Smooth muscle cell (in vitro differentiated cells): Measurements from ENCODE around the gene NELFB. TPM values are rescaled to one million over a fixed set of nuclear protein-coding genes. Genes with fewer than 3 reads are reported as not detected.
A peak's percentile ranks its signal among the peaks of the same experiment; 100 is the strongest.
"Not testable (repeated sequence)": the region's sequence is repeated elsewhere in the genome, so short reads cannot be mapped to it uniquely, and the experiment has no call there.

Experiments used
- DNase-seq: peaks from one replicate; lab custom pipeline; 2025; ENCODE audit not compliant: unreplicated experiment; lab: John Stamatoyannopoulos, UW
- H2AFZ ChIP-seq: fragments of 200-600 bp; sonication (generic); 2 replicates; pipeline ENCODE4 v1.6.0; 2016; ENCODE audit warnings: antibody characterized with exemption, low read depth, mild to moderate bottlenecking
- H3F3A ChIP-seq: fragments of 200-600 bp; sonication (generic); 2 replicates; pipeline ENCODE4 v1.6.0; 2017; ENCODE audit warnings: antibody characterized with exemption, low read depth
- H3K27ac ChIP-seq: fragments of 200-600 bp; sonication (generic); 2 replicates; pipeline ENCODE4 v1.5.1; 2016; ENCODE audit warnings: low read depth, mild to moderate bottlenecking
- H3K27me3 ChIP-seq: fragments of 200-600 bp; sonication (generic); 2 replicates; pipeline ENCODE4 v1.6.1; 2016; ENCODE audit warnings: low read depth, mild to moderate bottlenecking
- H3K36me3 ChIP-seq: fragments of 200-600 bp; sonication (generic); 2 replicates; pipeline ENCODE4 v1.5.1; 2016; ENCODE audit warnings: low read depth
- H3K4me1 ChIP-seq: fragments of 200-600 bp; sonication (generic); 2 replicates; pipeline ENCODE4 v1.5.1; 2016; ENCODE audit warnings: low read depth
- H3K4me2 ChIP-seq: fragments of 200-600 bp; sonication (generic); 2 replicates; pipeline ENCODE4 v1.6.0; 2016; ENCODE audit warnings: mild to moderate bottlenecking
- H3K4me3 ChIP-seq: fragments of 200-600 bp; sonication (generic); 2 replicates; pipeline ENCODE4 v1.5.1; 2016; ENCODE audit warnings: mild to moderate bottlenecking
- H3K79me2 ChIP-seq: fragments of 200-600 bp; sonication (generic); 2 replicates; pipeline ENCODE4 v1.6.0; 2016; ENCODE audit warnings: low read depth, mild to moderate bottlenecking
- H3K9ac ChIP-seq: fragments of 200-600 bp; sonication (generic); 2 replicates; pipeline ENCODE4 v1.6.0; 2016; ENCODE audit warnings: low read depth
- H3K9me3 ChIP-seq: fragments of 200-600 bp; sonication (generic); replicated peaks from 2 replicates; pipeline ENCODE4 v1.5.1; 2016; ENCODE audit warnings: low read depth
- H4K20me1 ChIP-seq: fragments of 200-600 bp; sonication (generic); 2 replicates; pipeline ENCODE4 v1.6.0; 2016; ENCODE audit warnings: low read depth
- WGBS: methylation state at CpG from one replicate; pipeline ENCODE4 v1.1.7; 2016; ENCODE audit warnings: low lambda C conversion rate; 5-methylcytosine and 5-hydroxymethylcytosine counted together
- polyA plus RNA-seq: library from polyadenylated mRNA; unstranded; fragments of >200 nt; fragmentation: Nextera tagmentation; extraction: Ambion mirVana; gene quantifications from 2 replicates; pipeline ENCODE4 v1.2.1, GENCODE V29; 2016
- total RNA-seq: library from RNA; depleted of rRNA; stranded (reverse); fragments of >200 nt; gene quantifications from 2 replicates; pipeline ENCODE4 v1.2.3, GENCODE V29; 2014
- TF ChIP-seq, protein P1 (sequence below): fragments of 200-600 bp; sonication (generic); IDR thresholded peaks from 2 replicates; pipeline ENCODE4 v1.5.1; 2017; ENCODE audit warnings: borderline replicate concordance, mild to moderate bottlenecking, antibody characterized with exemption; ENCODE audit not compliant: insufficient read depth, poor library complexity, severe bottlenecking

Gene NELFB
- total and polyA plus RNA-seq, 2 experiments from 2014 or later, result 23.3 to 60.9 TPM

DNA sequence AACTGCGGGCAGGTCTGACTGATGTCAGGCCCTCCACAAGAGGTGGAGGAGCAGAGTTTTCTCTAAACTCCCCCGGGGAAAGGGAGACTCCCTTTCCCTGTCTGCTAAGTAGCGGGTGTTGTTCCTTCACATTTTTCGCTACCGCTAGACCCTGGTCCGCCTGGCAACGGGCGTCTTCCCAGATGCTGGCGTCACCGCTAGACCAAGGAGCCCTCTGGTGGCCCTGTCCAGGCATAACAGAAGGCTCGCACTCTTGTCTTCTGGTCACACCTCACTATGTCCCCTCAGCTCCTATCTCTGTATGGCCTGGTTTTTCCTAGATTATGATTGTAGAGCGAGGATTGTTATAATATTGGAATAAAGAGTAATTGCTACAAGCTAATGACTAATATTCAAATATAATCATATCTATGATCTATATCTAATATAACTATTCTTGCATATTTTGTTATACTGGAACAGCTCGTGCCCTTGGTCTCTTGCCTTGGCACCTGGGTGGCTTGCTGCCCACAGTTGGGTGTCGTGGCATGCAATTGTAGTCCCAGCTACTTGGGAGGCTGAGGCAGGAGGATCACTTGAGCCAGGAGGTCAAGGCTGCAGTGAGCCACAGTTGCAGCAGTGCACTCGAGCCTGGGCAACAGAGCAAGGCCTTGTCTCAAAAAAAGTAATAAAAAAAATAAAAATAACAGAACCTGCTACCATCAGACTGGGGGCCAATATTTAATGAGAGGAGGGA is 7.2 kb downstream of the NELFB start:
- not testable (repeated sequence) for DNase-seq, H3K9me3 ChIP-seq, H3K79me2 ChIP-seq, H3K36me3 ChIP-seq, H3K9ac ChIP-seq, H3F3A ChIP-seq, H3K27me3 ChIP-seq, H3K4me3 ChIP-seq, H4K20me1 ChIP-seq, H3K27ac ChIP-seq, H3K4me1 ChIP-seq, H2AFZ ChIP-seq, H3K4me2 ChIP-seq
- 41% methylated on average over 15 of the region's 15 CpGs for WGBS
- TF ChIP-seq, protein P1, sequence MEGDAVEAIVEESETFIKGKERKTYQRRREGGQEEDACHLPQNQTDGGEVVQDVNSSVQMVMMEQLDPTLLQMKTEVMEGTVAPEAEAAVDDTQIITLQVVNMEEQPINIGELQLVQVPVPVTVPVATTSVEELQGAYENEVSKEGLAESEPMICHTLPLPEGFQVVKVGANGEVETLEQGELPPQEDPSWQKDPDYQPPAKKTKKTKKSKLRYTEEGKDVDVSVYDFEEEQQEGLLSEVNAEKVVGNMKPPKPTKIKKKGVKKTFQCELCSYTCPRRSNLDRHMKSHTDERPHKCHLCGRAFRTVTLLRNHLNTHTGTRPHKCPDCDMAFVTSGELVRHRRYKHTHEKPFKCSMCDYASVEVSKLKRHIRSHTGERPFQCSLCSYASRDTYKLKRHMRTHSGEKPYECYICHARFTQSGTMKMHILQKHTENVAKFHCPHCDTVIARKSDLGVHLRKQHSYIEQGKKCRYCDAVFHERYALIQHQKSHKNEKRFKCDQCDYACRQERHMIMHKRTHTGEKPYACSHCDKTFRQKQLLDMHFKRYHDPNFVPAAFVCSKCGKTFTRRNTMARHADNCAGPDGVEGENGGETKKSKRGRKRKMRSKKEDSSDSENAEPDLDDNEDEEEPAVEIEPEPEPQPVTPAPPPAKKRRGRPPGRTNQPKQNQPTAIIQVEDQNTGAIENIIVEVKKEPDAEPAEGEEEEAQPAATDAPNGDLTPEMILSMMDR, result peak; percentile 34

DNA sequence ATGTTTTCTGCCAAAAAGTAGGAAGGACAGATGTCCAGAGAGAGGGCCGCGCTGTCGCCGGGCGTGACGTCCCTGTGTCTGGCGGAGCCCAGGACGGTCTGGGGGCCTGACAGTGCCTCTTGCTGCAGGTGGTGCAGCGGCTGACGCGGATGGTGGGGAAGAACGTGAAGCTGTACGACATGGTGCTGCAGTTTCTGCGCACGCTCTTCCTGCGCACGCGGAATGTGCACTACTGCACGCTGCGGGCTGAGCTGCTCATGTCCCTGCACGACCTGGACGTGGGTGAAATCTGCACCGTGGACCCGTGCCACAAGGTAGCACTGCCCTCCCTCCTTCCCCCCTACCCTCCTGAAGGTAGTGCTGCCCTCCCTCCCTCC is 7.8 kb downstream of the NELFB start:
- H3F3A ChIP-seq, result no peaks in the 10 kb centered on the region
- no peaks in the 10 kb centered on the region for H3K36me3 ChIP-seq
- TF ChIP-seq, protein P1, result no peak
- H3K9me3 ChIP-seq, result no peaks in the 10 kb centered on the region
- no peak overlapping the region for H3K27ac ChIP-seq
- no peaks in the 10 kb centered on the region for H3K27me3 ChIP-seq
- peaks cover 4% of the 10 kb centered on the region for H4K20me1 ChIP-seq
- WGBS, result 93% methylated on average over 20 of the region's 24 CpGs
- DNase-seq, result no peak
- H3K4me3 ChIP-seq, result no peak overlapping the region
- no peaks in the 10 kb centered on the region for H3K79me2 ChIP-seq
- no peak overlapping the region for H3K9ac ChIP-seq
- no peak overlapping the region for H2AFZ ChIP-seq
- no peaks in the 10 kb centered on the region for H3K4me1 ChIP-seq
- H3K4me2 ChIP-seq, result no peak overlapping the region

DNA sequence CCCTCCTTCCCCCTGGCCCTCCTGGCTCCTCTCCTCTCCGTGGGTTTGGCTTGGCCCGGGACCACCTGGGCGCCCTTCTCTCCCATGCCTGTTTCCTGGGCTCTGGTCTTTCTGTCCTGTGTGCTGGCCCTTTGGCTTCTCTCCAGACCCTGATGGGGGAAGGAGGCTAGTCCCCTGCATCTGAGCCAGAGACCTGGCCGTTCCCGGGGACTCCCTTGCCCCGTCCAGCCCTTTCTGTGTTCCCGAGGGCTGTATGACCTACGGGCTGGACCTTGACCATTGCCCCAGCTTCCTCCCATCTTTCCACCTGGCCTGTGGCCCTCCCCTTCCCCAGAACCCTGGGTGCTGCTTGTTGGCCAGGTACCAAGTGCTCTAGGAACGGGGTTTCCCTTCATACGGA is 8.4 kb downstream of the NELFB start:
- H3K9ac ChIP-seq, result no peak overlapping the region
- H2AFZ ChIP-seq, result no peak overlapping the region
- DNase-seq, result no peak
- H3K9me3 ChIP-seq, result no peaks in the 10 kb centered on the region
- WGBS, result 98% methylated on average over 8 of the region's 10 CpGs
- no peaks in the 10 kb centered on the region for H3K79me2 ChIP-seq
- H3K4me3 ChIP-seq, result no peak overlapping the region
- no peaks in the 10 kb centered on the region for H3K27me3 ChIP-seq
- H3F3A ChIP-seq, result no peaks in the 10 kb centered on the region
- H3K27ac ChIP-seq, result no peak overlapping the region
- TF ChIP-seq, protein P1, result no peak
- H3K4me1 ChIP-seq, result no peaks in the 10 kb centered on the region
- no peaks in the 10 kb centered on the region for H3K36me3 ChIP-seq
- H3K4me2 ChIP-seq, result no peak overlapping the region
- H4K20me1 ChIP-seq, result peaks cover 4% of the 10 kb centered on the region

DNA sequence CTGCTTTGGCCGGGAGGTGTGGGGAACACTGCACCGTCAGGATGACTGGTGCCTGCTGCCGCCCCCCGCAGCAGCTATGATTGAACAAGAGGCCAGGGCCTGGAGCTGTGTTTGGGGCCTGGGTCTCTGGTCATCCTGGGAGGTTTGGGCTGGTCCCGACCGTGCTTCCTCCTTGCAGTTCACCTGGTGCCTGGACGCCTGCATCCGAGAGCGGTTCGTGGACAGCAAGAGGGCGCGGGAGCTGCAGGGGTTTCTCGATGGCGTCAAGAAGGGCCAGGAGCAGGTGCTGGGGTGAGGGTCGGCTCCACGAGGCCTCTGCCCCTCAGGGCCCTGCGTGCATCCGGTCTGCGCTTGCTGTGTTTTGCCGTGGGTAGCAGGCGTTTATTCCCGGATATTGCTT is 8.9 kb downstream of the NELFB start:
- no peaks in the 10 kb centered on the region for H3K36me3 ChIP-seq
- WGBS, result 99% methylated on average over 22 of the region's 22 CpGs
- TF ChIP-seq, protein P1, result no peak

More for the DNA sequence above, 8.9 kb downstream of the NELFB start:
- no peak overlapping the region for H3K9ac ChIP-seq
- no peaks in the 10 kb centered on the region for H3K79me2 ChIP-seq
- no peak overlapping the region for H3K27ac ChIP-seq
- H3K4me3 ChIP-seq, result no peak overlapping the region
- H4K20me1 ChIP-seq, result peaks cover 4% of the 10 kb centered on the region
- H3K27me3 ChIP-seq, result no peaks in the 10 kb centered on the region
- H3F3A ChIP-seq, result no peaks in the 10 kb centered on the region
- no peaks in the 10 kb centered on the region for H3K4me1 ChIP-seq
- H2AFZ ChIP-seq, result no peak overlapping the region
- no peak overlapping the region for H3K4me2 ChIP-seq
- H3K9me3 ChIP-seq, result no peaks in the 10 kb centered on the region
- no peak for DNase-seq
